Right lobe of liver (tissue), 4 donors: ENCODE measurements around the gene ZNF512B.

ENCODE experiments used
- CTCF ChIP-seq, 4 donors: fragments of 200-600 bp in 3 of 4; fragments of 450-650 bp in 1 of 4; IDR thresholded peaks; one replicate each; pipeline versions ENCODE4 v1.5.1 to v1.8.0; 2016 to 2022; ENCODE audit warnings: antibody characterized with exemption in 4 of 4, mild to moderate bottlenecking in 2 of 4
- POLR2A ChIP-seq: fragments of 450-650 bp; IDR thresholded peaks from one replicate; pipeline ENCODE4 v1.6.1; 2017; ENCODE audit warnings: antibody characterized with exemption, mild to moderate bottlenecking
- donor health status: DM: no; HTN: no; CAD: no.
- donor health status: DM: no; HTN: no; CAD: no.
- donor health status: DM: no; HTN: yes; CAD: no.

DNA sequence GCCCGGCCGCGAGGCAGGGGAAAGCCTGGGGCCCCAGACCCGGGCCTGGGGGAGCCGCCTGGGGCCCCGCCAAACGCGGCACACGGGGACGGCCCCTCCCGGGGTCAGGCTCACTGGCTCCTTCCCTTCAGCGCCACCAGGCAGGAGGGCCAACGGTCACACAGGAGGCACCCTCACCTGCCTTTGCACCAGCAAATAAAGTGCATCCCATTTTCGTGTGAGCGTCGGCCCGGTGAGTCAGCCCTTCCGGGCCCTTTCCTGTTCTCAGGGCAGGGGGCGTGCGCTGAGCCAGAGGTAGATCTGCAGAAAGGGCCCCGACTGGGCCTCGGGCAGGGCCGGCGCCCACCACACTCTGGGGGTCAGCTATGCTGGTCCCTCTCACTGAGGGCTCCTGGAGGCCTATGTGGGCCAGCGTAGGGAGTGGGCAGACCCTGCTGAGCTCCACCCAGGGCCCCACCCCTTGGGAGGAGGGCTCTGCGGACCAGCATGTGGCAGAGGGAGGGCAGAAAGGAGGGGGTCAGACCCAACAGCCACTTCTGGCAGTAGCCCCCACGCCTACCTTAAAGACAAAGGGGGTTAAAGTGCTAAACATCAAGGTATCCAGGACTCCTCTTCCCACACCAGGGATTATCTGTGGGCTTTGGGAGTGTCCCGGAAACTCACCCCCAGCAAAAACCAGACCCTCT lies 12.6 kb downstream of the ZNF512B start:
- TF ChIP-seq CTCF (IDR thresholded peaks at IDR 0.05) = no peak
- peak; percentile 45 for TF ChIP-seq POLR2A
